Measurements from ENCODE around the gene PGGT1B.

- TF ChIP-seq CTCF (IDR thresholded peaks at IDR 0.05; ENCODE audit: low read length), result no peak
- TF ChIP-seq EZH2 (IDR thresholded peaks at IDR 0.05; ENCODE audit: borderline replicate concordance, low read length), result no peak
Measured at GRCh38 chr5:115179394-115180164, 83.1 kb downstream of the PGGT1B start.

All from OCI-LY1 (cell line).